AG08396 (cell line): ENCODE results near the gene NSD1.

Source experiments
- DNase-seq: peaks from one replicate; pipeline ENCODE4 v3.0.0; 2012; ENCODE audit warnings: low spot score, mixed read lengths

The NSD1 gene, protein sequence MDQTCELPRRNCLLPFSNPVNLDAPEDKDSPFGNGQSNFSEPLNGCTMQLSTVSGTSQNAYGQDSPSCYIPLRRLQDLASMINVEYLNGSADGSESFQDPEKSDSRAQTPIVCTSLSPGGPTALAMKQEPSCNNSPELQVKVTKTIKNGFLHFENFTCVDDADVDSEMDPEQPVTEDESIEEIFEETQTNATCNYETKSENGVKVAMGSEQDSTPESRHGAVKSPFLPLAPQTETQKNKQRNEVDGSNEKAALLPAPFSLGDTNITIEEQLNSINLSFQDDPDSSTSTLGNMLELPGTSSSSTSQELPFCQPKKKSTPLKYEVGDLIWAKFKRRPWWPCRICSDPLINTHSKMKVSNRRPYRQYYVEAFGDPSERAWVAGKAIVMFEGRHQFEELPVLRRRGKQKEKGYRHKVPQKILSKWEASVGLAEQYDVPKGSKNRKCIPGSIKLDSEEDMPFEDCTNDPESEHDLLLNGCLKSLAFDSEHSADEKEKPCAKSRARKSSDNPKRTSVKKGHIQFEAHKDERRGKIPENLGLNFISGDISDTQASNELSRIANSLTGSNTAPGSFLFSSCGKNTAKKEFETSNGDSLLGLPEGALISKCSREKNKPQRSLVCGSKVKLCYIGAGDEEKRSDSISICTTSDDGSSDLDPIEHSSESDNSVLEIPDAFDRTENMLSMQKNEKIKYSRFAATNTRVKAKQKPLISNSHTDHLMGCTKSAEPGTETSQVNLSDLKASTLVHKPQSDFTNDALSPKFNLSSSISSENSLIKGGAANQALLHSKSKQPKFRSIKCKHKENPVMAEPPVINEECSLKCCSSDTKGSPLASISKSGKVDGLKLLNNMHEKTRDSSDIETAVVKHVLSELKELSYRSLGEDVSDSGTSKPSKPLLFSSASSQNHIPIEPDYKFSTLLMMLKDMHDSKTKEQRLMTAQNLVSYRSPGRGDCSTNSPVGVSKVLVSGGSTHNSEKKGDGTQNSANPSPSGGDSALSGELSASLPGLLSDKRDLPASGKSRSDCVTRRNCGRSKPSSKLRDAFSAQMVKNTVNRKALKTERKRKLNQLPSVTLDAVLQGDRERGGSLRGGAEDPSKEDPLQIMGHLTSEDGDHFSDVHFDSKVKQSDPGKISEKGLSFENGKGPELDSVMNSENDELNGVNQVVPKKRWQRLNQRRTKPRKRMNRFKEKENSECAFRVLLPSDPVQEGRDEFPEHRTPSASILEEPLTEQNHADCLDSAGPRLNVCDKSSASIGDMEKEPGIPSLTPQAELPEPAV (N-terminal part only)

DNA sequence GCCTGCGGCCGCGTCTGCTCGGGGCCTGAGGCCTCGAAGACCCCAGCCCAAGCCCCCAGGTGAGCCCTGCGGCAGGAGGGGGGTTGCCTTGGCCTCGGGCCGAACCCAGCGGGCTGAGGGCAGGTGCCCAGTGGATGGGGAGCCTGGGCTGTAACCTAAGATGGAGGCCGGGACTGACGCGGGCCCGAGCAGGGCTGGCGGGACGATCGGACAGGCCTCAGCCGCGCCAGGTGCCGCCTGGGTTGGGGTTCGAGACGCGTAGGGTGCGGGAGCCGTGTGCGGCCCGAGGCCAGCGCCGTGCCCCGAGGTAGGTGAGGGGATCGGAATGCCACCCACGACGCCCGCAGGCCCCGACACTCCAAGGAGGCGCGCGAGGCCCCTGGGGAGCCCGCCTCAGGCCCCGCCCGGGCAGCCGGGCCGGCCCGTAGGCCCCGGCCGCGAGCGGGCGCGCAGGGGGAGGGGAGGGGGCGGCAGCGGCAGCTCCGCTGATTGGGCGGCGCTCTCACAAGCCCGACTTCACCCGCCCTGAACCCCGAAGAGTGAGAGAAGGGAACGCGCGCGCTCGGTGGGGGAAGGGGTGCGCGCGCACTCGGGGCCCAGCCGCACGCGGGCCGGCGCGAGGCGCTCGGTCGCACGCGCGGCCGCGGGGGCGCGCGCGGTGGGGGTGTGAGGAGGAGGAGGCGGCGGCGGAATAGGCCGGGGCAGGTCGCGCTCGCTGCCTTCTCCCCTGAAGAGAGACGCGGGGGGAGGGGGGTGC, at the start of gene NSD1:
NSD1 (plus strand) TSS at position 678 of the 757 bp plus-strand sequence. CDS start 1,331 bp downstream, outside the sequence.
- DNase-seq, result peak; percentile 92

DNA sequence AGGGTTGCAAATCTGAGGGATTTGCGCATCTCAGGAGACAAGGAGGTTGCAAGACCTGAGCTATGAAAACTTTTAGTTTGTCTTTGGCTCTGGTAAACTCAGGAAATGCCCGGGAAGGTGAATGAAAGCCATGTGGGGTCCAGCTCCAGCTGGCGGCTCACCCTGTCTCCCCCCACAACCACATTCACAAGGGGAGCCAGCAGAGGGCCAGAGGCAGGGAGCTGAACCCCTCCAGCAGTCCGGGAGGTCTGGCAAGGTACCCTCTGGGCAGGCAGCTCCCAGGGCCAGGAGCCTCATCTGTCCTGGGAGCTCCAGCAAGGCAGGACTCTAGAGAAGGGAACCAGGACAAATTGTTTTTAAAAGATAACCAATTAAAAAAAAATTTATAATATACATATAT, 49.4 kb upstream of the NSD1 start:
- no peak for DNase-seq

DNA sequence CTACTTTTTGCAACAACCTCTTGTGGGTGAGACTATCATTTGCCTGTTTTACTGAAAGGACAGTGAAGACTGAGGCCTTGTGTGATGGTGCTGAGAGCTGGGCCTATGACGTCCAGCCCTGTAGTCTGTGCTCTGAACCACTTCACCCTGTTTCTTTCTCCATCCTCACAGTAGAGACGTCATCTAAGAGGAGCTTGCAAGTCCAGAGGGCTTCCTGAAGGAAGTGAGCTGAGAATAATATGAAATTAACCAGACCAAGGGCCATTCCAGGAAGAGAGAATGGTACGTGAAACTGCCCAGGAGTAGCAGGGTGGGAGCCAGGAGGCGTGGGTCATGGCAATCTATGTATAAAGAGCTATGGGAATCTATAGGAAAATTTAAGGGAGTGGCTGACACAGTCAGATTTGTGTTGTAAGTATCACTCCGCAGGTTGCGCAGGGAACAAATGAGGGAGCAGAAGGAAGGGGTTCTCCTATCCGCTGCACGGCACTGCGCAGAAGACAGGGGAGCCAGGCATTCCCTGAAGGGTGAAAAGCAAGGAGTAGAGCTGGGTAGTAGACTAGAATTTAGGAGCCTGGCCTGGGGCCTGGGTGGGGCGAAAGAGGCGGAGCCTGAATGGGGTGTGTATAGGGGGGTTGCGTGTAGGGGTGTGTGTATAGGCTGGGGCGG, 47.5 kb upstream of the NSD1 start:
- DNase-seq, result no peak

DNA sequence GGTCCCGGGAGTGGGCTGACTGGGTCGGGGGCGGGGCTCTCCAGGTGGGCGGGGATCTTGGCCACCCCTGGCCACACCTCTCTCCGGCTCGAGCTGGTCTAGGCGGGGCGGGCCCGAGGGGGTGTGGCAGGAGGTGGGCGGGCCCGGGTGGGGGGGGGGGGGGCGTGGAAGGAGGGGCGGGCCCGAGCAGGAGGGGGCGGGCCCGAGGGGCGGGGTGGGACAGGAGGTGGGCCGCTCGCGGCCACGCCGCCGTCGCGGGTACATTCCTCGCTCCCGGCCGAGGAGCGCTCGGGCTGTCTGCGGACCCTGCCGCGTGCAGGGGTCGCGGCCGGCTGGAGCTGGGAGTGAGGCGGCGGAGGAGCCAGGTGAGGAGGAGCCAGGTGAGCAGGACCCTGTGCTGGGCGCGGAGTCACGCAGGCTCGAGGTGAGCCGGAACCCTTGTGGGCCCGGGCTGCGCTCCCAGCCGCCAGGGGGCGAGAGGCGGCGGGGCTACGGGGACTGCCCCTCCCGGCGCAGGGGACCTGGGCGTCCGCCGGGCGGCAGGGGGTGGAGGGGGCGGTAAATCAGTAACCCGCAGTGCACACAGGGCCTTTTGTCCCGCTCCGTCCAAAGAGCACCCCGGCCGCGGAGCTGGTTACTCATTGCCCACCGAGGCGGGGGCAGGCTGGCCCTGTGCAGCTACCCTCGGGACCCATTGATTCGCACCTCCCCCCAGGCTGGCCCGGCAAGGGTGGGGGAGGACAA, 46.7 kb upstream of the NSD1 start, which contains the start of gene FGFR4:
FGFR4 (plus strand) TSS at position 262 of the 744 bp plus-strand sequence. CDS start 2,688 bp downstream, outside the sequence.
- DNase-seq, result peak; percentile 95

DNA sequence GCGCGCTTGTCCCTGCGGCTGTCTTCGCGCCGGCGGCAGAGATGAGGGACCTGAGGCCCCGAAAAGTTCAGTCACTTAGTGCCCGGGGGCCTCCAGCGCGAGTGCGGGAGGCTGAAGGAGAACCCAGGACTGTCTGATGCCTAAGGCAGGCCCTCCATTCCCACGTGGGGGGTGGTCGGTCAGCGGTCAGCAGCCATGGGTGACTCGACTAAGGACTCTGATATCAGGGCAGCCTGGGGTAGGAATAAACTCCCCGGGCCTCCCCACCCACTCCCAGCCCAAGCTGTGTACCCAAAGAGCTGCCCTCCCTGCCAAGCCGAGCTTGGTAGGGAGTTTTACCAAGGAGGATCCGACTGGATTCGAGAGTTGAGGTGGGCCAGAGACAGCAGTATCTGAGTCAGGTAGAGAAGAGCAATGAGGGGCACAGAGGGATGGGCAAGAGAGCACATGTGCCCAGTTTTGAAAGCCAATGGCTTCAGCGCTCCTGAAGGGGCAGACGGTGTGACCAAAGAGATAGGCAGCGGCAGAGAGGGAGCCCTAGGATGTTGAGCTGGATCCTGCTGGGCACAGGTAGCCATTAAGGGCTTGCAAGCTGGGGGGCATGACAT, 46.1 kb upstream of the NSD1 start:
- DNase-seq, result no peak

DNA sequence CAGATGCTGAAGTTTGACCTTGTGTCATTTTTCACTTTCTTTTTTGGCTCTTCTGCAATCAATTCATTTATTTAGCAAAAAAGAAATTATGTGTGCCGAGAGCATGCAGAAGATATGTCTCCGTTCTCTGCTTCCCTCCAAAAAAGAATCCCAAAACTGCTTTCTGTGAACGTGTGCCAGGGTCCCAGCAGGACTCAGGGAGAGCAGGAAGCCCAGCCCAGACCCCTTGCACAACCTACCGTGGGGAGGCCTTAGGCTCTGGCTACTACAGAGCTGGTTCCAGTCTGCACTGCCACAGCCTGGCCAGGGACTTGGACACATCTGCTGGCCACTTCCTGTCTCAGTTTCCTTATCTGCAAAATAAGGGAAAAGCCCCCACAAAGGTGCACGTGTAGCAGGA, 44.4 kb upstream of the NSD1 start:
- DNase-seq, result no peak

DNA sequence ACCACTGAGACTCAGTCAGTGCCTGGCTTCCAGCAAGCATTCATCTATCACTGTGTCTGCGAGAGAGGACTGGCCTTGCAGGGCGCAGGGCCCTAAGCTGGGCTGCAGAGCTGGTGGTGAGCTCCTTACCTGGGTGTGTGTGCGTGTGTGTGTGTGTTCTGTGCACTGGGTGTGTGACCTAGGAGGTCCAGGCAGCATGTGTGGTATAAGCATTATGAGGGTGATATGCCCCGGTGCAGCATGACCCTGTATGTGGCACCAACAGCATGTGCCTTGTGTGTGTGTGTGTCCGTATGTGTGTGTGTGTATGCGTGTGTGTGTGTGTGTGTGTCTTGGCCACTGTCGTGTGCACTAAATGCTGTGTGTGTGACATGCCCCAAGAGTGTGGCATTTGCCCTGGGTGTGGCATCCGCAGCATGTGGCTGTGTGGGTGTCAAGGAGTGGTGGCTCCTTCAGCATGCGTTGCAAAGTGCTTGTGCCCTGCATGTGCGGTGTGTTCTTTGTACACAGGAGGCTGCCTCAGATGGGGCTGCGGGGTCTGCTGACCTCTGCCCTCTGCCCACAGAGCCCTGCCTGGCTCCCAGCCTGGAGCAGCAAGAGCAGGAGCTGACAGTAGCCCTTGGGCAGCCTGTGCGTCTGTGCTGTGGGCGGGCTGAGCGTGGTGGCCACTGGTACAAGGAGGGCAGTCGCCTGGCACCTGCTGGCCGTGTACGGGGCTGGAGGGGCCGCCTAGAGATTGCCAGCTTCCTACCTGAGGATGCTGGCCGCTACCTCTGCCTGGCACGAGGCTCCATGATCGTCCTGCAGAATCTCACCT, 43.5 kb upstream of the NSD1 start:
- DNase-seq, result no peak

DNA sequence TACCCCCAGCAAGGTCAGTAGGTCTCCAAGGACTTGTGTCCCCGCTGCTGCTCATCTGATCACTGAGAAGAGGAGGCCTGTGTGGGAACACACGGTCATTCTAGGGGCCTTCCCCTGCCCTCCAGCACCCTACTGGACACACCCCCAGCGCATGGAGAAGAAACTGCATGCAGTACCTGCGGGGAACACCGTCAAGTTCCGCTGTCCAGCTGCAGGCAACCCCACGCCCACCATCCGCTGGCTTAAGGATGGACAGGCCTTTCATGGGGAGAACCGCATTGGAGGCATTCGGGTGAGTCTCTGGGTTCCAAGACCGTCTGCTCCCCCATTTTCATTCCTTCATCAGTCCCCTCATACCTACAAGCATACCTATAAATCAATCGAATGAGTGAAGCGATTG, 42.8 kb upstream of the NSD1 start:
- DNase-seq, result no peak

DNA sequence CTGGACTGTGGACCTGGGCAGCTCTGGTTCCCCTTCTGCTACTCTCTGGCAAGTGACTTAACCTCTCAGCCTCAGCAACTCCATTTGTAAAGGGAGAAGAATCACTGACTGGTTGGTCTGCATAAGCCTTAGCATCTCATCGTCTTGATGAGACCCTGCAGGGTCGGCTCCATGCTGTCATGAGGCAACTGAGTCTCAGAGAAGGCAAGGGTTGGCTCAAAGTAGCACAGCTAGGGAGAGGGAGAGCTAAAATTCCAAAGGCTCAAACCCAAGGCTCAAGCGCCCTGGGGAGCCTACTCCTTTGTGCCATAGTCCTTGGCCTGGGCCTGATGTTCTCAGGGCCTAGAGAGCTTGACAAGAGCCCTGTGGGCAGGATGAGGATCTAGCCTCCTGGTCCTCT, 42.3 kb upstream of the NSD1 start:
- DNase-seq, result no peak

DNA sequence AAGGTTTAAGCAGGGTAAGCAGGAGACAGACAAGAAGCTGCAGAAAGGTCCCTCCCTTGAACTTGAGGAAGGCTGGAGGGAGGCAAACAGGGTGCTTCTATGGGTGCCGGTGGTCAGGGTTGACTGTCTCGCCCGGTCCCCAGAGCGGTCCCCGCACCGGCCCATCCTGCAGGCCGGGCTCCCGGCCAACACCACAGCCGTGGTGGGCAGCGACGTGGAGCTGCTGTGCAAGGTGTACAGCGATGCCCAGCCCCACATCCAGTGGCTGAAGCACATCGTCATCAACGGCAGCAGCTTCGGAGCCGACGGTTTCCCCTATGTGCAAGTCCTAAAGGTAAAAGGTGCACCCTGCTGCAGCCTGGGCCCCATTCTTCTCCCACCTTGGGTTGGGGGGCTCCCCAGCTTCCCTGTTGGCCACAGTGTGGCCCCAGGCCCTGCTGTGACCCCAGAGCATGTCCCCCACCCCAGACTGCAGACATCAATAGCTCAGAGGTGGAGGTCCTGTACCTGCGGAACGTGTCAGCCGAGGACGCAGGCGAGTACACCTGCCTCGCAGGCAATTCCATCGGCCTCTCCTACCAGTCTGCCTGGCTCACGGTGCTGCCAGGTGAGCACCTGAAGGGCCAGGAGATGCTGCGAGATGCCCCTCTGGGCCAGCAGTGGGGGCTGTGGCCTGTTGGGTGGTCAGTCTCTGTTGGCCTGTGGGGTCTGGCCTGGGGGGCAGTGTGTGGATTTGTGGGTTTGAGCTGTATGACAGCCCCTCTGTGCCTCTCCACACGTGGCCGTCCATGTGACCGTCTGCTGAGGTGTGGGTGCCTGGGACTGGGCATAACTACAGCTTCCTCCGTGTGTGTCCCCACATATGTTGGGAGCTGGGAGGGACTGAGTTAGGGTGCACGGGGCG, 41.1 kb upstream of the NSD1 start:
- no peak for DNase-seq

DNA sequence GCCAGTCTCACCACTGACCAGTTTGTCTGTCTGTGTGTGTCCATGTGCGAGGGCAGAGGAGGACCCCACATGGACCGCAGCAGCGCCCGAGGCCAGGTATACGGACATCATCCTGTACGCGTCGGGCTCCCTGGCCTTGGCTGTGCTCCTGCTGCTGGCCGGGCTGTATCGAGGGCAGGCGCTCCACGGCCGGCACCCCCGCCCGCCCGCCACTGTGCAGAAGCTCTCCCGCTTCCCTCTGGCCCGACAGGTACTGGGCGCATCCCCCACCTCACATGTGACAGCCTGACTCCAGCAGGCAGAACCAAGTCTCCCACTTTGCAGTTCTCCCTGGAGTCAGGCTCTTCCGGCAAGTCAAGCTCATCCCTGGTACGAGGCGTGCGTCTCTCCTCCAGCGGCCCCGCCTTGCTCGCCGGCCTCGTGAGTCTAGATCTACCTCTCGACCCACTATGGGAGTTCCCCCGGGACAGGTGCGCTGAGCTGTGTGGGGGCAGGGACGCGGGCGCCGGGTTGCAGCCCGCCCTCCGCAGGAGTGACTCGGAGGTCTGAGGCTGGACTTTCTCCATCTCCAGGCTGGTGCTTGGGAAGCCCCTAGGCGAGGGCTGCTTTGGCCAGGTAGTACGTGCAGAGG, 40.4 kb upstream of the NSD1 start:
- DNase-seq, result no peak

DNA sequence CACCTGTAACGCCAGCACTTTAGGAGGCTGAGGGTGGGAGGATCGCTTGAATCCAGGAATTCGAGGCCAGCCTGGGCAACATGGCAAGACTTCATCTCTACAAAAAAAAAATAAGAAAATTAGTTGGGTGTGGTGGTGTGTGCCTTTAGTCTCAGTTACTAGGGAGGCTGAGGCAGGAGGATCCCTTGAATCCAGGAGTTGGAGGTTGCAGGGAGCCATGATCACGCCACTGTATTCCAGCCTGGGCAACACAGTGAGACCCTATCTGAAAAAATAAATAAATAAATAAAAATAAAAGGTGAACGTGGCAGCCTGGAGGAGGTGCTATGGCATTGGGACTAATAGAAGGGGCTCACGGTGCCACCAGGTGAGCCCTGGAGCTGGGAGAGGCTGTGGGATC, 39.8 kb upstream of the NSD1 start:
- DNase-seq, result no peak

DNA sequence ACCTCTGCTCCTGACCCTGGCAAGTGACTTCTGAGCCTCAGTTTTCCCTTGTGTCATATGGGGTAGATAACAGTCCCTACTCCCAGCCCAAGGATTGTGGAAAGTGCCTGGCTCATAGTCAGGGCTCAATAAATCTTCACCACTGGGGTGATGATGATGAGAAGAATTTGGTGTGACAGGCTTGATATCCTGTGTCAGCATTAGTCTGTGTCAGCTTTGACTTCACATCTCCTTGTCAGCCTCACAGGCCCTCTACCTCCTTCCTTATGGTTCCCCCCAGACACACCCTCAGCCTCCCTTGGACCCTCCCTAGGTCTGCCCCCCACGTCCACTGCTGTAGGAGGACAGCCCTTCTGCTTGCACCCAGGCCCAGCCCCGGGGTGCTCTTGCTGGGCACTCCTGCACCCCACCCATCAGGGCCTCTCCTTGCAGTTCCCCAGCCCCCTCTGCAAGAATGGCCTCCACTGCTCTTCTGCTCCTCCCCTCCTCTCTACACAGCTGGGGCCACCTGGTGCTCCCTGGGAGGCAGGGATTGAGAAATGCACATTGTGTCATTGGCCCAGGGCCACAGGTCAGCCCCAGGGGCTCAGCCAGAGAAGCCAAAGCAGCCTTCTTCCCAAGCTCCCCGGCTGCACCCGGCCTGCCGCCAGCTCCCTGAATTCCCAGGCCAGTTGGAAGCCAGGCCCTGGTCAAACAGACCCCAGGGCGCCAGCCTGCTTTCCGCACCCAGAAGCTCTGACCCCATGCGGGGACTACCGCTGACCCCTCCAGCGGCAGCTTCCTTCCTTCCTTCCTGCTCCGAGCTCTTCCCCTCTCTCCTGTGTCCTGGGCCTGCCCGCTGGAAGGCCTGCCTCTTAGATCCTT, 39.1 kb upstream of the NSD1 start:
- DNase-seq, result peak; percentile 90

DNA sequence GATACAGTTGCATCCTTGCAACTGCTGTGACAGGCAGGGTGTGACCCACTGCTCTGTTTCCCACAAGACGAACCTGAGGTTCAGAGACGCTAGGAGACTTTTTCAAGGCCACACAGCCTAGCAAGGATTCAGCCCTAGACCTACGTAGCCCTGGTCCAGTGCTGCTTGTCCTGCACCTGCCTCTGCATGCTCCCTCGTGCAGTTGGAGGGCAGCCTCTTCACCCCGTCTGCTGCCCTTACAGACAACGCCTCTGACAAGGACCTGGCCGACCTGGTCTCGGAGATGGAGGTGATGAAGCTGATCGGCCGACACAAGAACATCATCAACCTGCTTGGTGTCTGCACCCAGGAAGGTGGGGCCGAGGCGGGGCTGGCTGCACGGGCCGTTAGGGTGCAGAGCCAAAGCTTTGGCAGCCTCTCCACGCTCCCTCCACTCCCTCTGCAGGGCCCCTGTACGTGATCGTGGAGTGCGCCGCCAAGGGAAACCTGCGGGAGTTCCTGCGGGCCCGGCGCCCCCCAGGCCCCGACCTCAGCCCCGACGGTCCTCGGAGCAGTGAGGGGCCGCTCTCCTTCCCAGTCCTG, 38.4 kb upstream of the NSD1 start:
- no peak for DNase-seq

DNA sequence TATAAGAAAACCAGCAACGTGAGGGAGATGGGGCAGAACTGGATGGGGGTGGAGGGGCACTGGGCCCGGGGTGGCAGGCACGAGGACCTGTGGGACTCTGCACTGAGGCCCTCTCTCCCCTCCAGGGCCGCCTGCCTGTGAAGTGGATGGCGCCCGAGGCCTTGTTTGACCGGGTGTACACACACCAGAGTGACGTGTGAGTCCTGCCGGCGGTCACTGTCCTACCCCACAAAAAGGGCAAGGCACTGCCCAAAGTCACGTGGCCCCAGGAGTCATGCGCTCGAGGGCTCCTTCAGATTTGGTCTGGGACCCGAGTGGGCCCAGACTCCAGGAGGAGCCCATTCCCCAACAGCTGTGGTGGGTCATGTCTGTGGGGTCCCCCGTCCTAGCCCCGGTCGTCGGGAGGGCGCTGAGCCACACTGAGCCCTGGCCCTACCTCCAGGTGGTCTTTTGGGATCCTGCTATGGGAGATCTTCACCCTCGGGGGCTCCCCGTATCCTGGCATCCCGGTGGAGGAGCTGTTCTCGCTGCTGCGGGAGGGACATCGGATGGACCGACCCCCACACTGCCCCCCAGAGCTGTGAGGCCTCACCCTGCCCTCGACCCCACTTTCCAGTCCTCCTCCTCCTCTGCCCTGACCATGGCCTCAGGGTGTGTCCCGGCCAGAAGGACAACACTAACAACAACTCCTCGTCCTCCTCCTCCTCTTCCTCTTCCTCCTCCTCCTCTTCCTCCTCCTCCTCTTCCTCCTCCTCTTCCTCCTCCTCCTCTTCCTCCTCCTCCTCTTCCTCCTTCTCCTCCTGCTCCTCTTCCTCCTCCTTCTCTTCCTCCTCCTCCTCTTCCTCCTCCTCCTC, 37.2 kb upstream of the NSD1 start:
- DNase-seq, result no peak
